H1 (cell line): ENCODE data around the gene CSNK1A1. TPM values are rescaled to one million over a fixed set of nuclear protein-coding genes. Genes with fewer than 3 reads are reported as not detected.

Experiments
- CTCF ChIA-PET: fragments of 300-600 bp; sonication (Branson Sonifier 250); formaldehyde crosslinking; loops from one replicate; lab custom pipeline; 2021; ENCODE audit not compliant: partially characterized antibody; lab: Charles Lee
- POLR2A ChIA-PET: fragments of 300-600 bp; sonication (Branson Sonifier 250); formaldehyde crosslinking; loops from one replicate; lab custom pipeline; 2021; ENCODE audit warnings: inconsistent platforms; ENCODE audit not compliant: partially characterized antibody; lab: Charles Lee
- DNase-seq, 2 experiments: peaks; one replicate each; pipeline versions ENCODE4 v3.0.0 to v3.0.0-alpha.2; 2010 to 2022; ENCODE audit warnings: low spot score in 2 of 2, low read depth in 1 of 2, mixed read lengths in 1 of 2
- FAIRE-seq: peaks from 2 replicates; lab custom pipeline; 2011; peaks lifted over from hg19 to GRCh38; lab: Jason Lieb, UNC
- H2AFZ ChIP-seq: 2 replicates; pipeline ENCODE4 v1.8.1; 2012; ENCODE audit warnings: low read length, inconsistent platforms
- H2AK5ac ChIP-seq: 2 replicates; pipeline ENCODE4 v1.6.1; 2013; ENCODE audit warnings: low read depth, low read length
- H2BK120ac ChIP-seq: replicated peaks from 2 replicates; pipeline ENCODE3; 2013; ENCODE audit warnings: low read depth, low read length, inconsistent platforms
- H2BK12ac ChIP-seq: 2 replicates; pipeline ENCODE4 v1.6.1; 2013; ENCODE audit warnings: low read depth, low read length
- H2BK15ac ChIP-seq: 2 replicates; pipeline ENCODE4 v1.6.1; 2013; ENCODE audit warnings: low read length
- H2BK20ac ChIP-seq: 2 replicates; pipeline ENCODE4 v1.6.1; 2013; ENCODE audit warnings: low read length
- H2BK5ac ChIP-seq: 2 replicates; pipeline ENCODE4 v1.6.1; 2013; ENCODE audit warnings: low read depth, low read length
- H3K14ac ChIP-seq: 2 replicates; pipeline ENCODE4 v1.6.1; 2013; ENCODE audit warnings: inconsistent platforms; ENCODE audit not compliant: insufficient read length
- H3K18ac ChIP-seq: 2 replicates; pipeline ENCODE4 v1.6.1; 2013; ENCODE audit warnings: low read length; ENCODE audit errors: extremely low read depth
- H3K23ac ChIP-seq: 2 replicates; pipeline ENCODE4 v1.6.1; 2013; ENCODE audit warnings: inconsistent platforms; ENCODE audit not compliant: insufficient read length
- H3K23me2 ChIP-seq: 2 replicates; pipeline ENCODE4 v1.6.1; 2013; ENCODE audit warnings: low read depth, low read length
- H3K27ac ChIP-seq: 2 replicates; pipeline ENCODE4 v1.6.1; 2011; ENCODE audit warnings: low read depth, low read length, inconsistent platforms
- H3K27me3 ChIP-seq, 4 experiments: replicated peaks in 1 of 4; 1 replicate in 1 of 4; 2 replicates in 3 of 4; pipeline versions ENCODE4 v1.6.1 to v1.8.1; 2011 to 2013; ENCODE audit warnings: low read length in 3 of 4, mild to moderate bottlenecking in 3 of 4, inconsistent platforms in 2 of 4, mixed read lengths in 2 of 4, moderate library complexity in 1 of 4; ENCODE audit not compliant: control insufficient read depth in 3 of 4, insufficient read depth in 3 of 4; ENCODE audit errors: extremely low read depth in 1 of 4
- H3K36me3 ChIP-seq, 4 experiments: 2 replicates each; pipeline versions ENCODE4 v1.6.1 to v1.8.1; 2011 to 2013; ENCODE audit warnings: mild to moderate bottlenecking in 4 of 4, low read length in 3 of 4, moderate library complexity in 2 of 4, control low read depth in 1 of 4, inconsistent platforms in 1 of 4; ENCODE audit not compliant: insufficient read depth in 4 of 4, control insufficient read depth in 2 of 4
- H3K4ac ChIP-seq: replicated peaks from 2 replicates; pipeline ENCODE3; 2013; ENCODE audit warnings: low read length, low read depth, mixed read lengths, inconsistent platforms; ENCODE audit not compliant: insufficient read length
- H3K4me1 ChIP-seq, 4 experiments: replicated peaks in 1 of 4; 1 replicate in 1 of 4; 2 replicates in 3 of 4; pipeline versions ENCODE4 v1.6.1 to v1.8.1; 2011 to 2013; ENCODE audit warnings: low read length in 3 of 4, inconsistent platforms in 2 of 4, mixed read lengths in 1 of 4; ENCODE audit not compliant: insufficient read depth in 4 of 4, control insufficient read depth in 3 of 4
- H3K4me2 ChIP-seq, 2 experiments: 2 replicates each; pipeline versions ENCODE4 v1.6.1 to v1.8.1; 2011 to 2013; ENCODE audit warnings: low read depth in 2 of 2, low read length in 2 of 2, control low read depth in 1 of 2, inconsistent platforms in 1 of 2, mild to moderate bottlenecking in 1 of 2; ENCODE audit not compliant: insufficient read depth in 1 of 2
- H3K4me3 ChIP-seq, 4 experiments: fragments of 200-600, 300-600 bp in 1 of 4; sonication (generic), shearing (Covaris generic), sonication (Bioruptor Twin) in 1 of 4; 2 replicates each; pipeline versions ENCODE4 v1.5.1 to v1.8.1; 2011 to 2016; ENCODE audit warnings: low read length in 4 of 4, low read depth in 3 of 4, control low read depth in 2 of 4, inconsistent platforms in 2 of 4, mild to moderate bottlenecking in 2 of 4, mixed read lengths in 1 of 4, moderate library complexity in 1 of 4; ENCODE audit not compliant: insufficient read depth in 2 of 4; ENCODE audit errors: extremely low read depth in 1 of 4
- H3K56ac ChIP-seq: replicated peaks from 2 replicates; pipeline ENCODE3; 2013; ENCODE audit warnings: low read depth, mild to moderate bottlenecking, mixed read lengths, low read length, inconsistent platforms; ENCODE audit not compliant: insufficient read length
- H3K79me1 ChIP-seq: 2 replicates; pipeline ENCODE4 v1.6.1; 2013; ENCODE audit warnings: low read depth, low read length, control low read depth
- H3K79me2 ChIP-seq, 2 experiments: 2 replicates each; pipeline versions ENCODE4 v1.6.1 to v1.8.1; 2012 to 2013; ENCODE audit warnings: low read length in 2 of 2, mild to moderate bottlenecking in 2 of 2, inconsistent platforms in 1 of 2; ENCODE audit not compliant: insufficient read depth in 2 of 2, control insufficient read depth in 1 of 2
- H3K9ac ChIP-seq, 4 experiments: replicated peaks in 1 of 4; 1 replicate in 1 of 4; 2 replicates in 3 of 4; pipeline versions ENCODE4 v1.6.1 to v1.8.1; 2011 to 2013; ENCODE audit warnings: low read depth in 3 of 4, low read length in 3 of 4, control low read depth in 2 of 4, mild to moderate bottlenecking in 2 of 4, moderate library complexity in 2 of 4, inconsistent platforms in 1 of 4; ENCODE audit errors: extremely low read depth in 1 of 4
- H3K9me3 ChIP-seq, 2 experiments: 2 replicates each; pipeline versions ENCODE4 v1.6.1 to v1.8.1; 2012 to 2013; ENCODE audit warnings: mild to moderate bottlenecking in 2 of 2, moderate library complexity in 2 of 2, control low read depth in 1 of 2, inconsistent platforms in 1 of 2, low read depth in 1 of 2, low read length in 1 of 2, mixed read lengths in 1 of 2; ENCODE audit not compliant: insufficient read depth in 2 of 2
- H4K20me1 ChIP-seq, 2 experiments: replicated peaks in 1 of 2; 2 replicates each; pipeline versions ENCODE3 to v1.8.1; 2011 to 2013; ENCODE audit warnings: inconsistent platforms in 2 of 2, low read length in 2 of 2, mild to moderate bottlenecking in 1 of 2; ENCODE audit not compliant: insufficient read depth in 2 of 2, control insufficient read depth in 1 of 2
- H4K5ac ChIP-seq: 2 replicates; pipeline ENCODE4 v1.6.1; 2013; ENCODE audit warnings: low read length, low read depth, mixed read lengths, inconsistent platforms; ENCODE audit not compliant: insufficient read length
- H4K8ac ChIP-seq: 2 replicates; pipeline ENCODE4 v1.8.0; 2013; ENCODE audit warnings: mild to moderate bottlenecking, moderate library complexity, low read length, inconsistent platforms; ENCODE audit not compliant: insufficient read depth; ENCODE audit errors: extremely low read depth
- H4K91ac ChIP-seq: replicated peaks from 2 replicates; pipeline ENCODE3; 2013; ENCODE audit warnings: low read length, mixed read lengths, inconsistent platforms; ENCODE audit not compliant: insufficient read length
- CREB1 ChIP-seq: IDR thresholded peaks from 2 replicates; pipeline ENCODE4 v1.6.1; 2012; ENCODE audit warnings: inconsistent platforms
- MAX ChIP-seq: IDR thresholded peaks from 2 replicates; pipeline ENCODE4 v1.6.1; 2012; ENCODE audit warnings: inconsistent platforms
- RBBP5 ChIP-seq: IDR thresholded peaks from 2 replicates; pipeline ENCODE4 v1.7.1; 2012; ENCODE audit warnings: low read depth, mild to moderate bottlenecking, inconsistent platforms, low read length, moderate library complexity, borderline replicate concordance
- WGBS, 2 experiments: shearing (Covaris generic) in 1 of 2; methylation state at CpG; one replicate each; pipeline versions ENCODE4 v1.1.6 to v1.1.7; 2013 to 2015; ENCODE audit warnings: low lambda C conversion rate in 2 of 2, mixed read lengths in 2 of 2, inconsistent platforms in 1 of 2, low coverage in 1 of 2, missing lambda C conversion rate in 1 of 2; ENCODE audit not compliant: insufficient replicate concordance in 2 of 2, insufficient coverage in 1 of 2, insufficient read length in 1 of 2; ENCODE audit errors: extremely low coverage in 1 of 2, missing lambda C conversion rate in 1 of 2; 5-methylcytosine and 5-hydroxymethylcytosine counted together
- polyA plus RNA-seq, 7 experiments: library from polyadenylated mRNA; depleted of rRNA in 3 of 7; stranded (reverse) in 5 of 7; unstranded in 2 of 7; fragments of >200 nt in 5 of 7; fragments of 200-250 nt in 2 of 7; gene quantifications; 1 replicate in 5 of 7; 2 replicates in 1 of 7; 4 replicates in 1 of 7; pipeline versions ENCODE4 v1.2.1 to v1.2.3, GENCODE V29; 2011 to 2013; ENCODE audit warnings: missing spikeins in 2 of 7, mixed read lengths in 2 of 7
- total RNA-seq: library from RNA; stranded (reverse); fragmentation: NEBNext Ultra II Directional; extraction: Animal tissue kit (Norgen Biotek cat#: 25700); gene quantifications from 2 replicates; pipeline ENCODE4 v1.2.1, GENCODE V29; 2021

Gene CSNK1A1
- total and polyA plus RNA-seq, 2 of the 8 experiments (the other 6 are each of a cell fraction or from before 2014, with no cell fraction given): 61.2 to 244 TPM

GRCh38 chr5:149452665-149453617 is 98.3 kb downstream of the CSNK1A1 start:
- no peaks in the 10 kb centered on the region for H3K79me2 ChIP-seq
- H4K5ac ChIP-seq: peak overlapping the region; percentile 21
- peak overlapping the region; percentile 84; the same call in 1 of the 2 replicates for H4K8ac ChIP-seq
- no peak overlapping the region for H3K27ac ChIP-seq
- H3K4me3 ChIP-seq: no peak overlapping the region
- no peak for FAIRE-seq
- peak overlapping the region in 1 of 2 experiments; percentile 19; a peak in 1 of 4 replicates for H3K4me2 ChIP-seq
- no peak for DNase-seq
- peak overlapping the region; percentile 83 for H2BK20ac ChIP-seq
- no peaks in the 10 kb centered on the region for H3K79me1 ChIP-seq
- H3K23me2 ChIP-seq: 0 out of 2 replicates have a peak, but pooled peaks cover 2% of the 10 kb centered on the region
- ChIA-PET CTCF (interaction anchor here (0.6 to 7.9 kb wide), 13 partner anchors 12 to 164 kb away, joined by 3 to 90 read pairs (median 4); partner anchors contain the start of gene CSNK1A1), POLR2A (interaction anchor here (1.0 to 2.2 kb wide), 6 partner anchors 10 to 110 kb away, joined by 3 to 7 read pairs (median 5); no protein-coding TSS in a partner anchor)
- peak overlapping the region; percentile 95 for H2BK12ac ChIP-seq
- peak overlapping the region; percentile 48 for H3K56ac ChIP-seq
- no peaks in the 10 kb centered on the region for H3K36me3 ChIP-seq
- no peak overlapping the region for H3K9ac ChIP-seq
- peak overlapping the region; percentile 73 for H2AFZ ChIP-seq
- peak overlapping the region; percentile 64 for H4K91ac ChIP-seq
- peaks cover 0 to 13% (median 4%) of the 10 kb centered on the region in 4 experiments; a peak in 6 of 7 replicates for H3K4me1 ChIP-seq
- no peak overlapping the region for H3K14ac ChIP-seq
- peak overlapping the region; percentile 96 for H3K4ac ChIP-seq
- no peaks in the 10 kb centered on the region for H3K9me3 ChIP-seq
- peak overlapping the region; percentile 90 for H2BK15ac ChIP-seq
- WGBS, 2 experiments: 76% methylated on average over 16 of the region's 16 CpGs; no CpG with 5 or more reads in 1 of the 2 experiments
- peak overlapping the region; percentile 62 for H3K18ac ChIP-seq
- TF ChIP-seq RBBP5: 0 out of 2 replicates have a peak, but pooled peaks have one; percentile 17
- no peak for TF ChIP-seq CREB1
- 0 out of 2 replicates have a peak, but pooled peaks have one; percentile 10 for TF ChIP-seq MAX
- TF ChIP-seq, all 59 proteins: peak for 2
- H2BK120ac ChIP-seq: peak overlapping the region; percentile 93
- H3K23ac ChIP-seq: no peak overlapping the region
- no peaks in the 10 kb centered on the region for H3K27me3 ChIP-seq
- H4K20me1 ChIP-seq: no peaks in the 10 kb centered on the region
- H2BK5ac ChIP-seq: peak overlapping the region; percentile 69; the same call in 1 of the 2 replicates
- H2AK5ac ChIP-seq: peak overlapping the region; percentile 24; the same call in 1 of the 2 replicates
